DND-41 (cell line): ENCODE results near the gene TMEM164.

Source experiments
- EZH2 ChIP-seq: IDR thresholded peaks from 3 replicates; pipeline ENCODE4 v1.6.1; 2012; ENCODE audit warnings: borderline replicate concordance, low read depth, mild to moderate bottlenecking, moderate library complexity, low read length, inconsistent platforms; ENCODE audit not compliant: severe bottlenecking
- TF ChIP-seq, protein P1 (sequence below): IDR thresholded peaks from 2 replicates; pipeline ENCODE4 v1.5.1; 2012; ENCODE audit warnings: borderline replicate concordance, low read length, moderate library complexity, mild to moderate bottlenecking; ENCODE audit not compliant: poor library complexity, severe bottlenecking; ENCODE audit errors: extremely low read depth

DNA sequence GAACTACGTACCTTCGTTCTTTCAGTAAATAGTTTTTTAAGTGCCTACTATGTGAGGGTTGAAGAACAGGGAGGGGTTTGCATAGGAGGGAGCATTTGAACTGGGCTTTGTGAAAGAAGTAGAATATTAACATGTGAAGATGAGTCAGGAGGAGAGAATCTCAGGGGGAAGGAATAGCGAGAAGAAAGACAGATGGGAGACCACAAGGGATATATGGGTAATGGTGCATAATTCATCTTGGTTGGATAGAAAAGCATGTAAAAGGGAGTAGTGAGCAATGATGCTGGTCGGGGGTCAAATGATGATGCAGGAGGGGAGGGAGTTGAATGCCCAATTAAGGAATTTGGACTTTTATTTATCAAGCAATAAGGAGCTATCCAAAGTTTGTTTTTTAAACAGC lies 52.7 kb downstream of the TMEM164 start:
- TF ChIP-seq, protein P1, sequence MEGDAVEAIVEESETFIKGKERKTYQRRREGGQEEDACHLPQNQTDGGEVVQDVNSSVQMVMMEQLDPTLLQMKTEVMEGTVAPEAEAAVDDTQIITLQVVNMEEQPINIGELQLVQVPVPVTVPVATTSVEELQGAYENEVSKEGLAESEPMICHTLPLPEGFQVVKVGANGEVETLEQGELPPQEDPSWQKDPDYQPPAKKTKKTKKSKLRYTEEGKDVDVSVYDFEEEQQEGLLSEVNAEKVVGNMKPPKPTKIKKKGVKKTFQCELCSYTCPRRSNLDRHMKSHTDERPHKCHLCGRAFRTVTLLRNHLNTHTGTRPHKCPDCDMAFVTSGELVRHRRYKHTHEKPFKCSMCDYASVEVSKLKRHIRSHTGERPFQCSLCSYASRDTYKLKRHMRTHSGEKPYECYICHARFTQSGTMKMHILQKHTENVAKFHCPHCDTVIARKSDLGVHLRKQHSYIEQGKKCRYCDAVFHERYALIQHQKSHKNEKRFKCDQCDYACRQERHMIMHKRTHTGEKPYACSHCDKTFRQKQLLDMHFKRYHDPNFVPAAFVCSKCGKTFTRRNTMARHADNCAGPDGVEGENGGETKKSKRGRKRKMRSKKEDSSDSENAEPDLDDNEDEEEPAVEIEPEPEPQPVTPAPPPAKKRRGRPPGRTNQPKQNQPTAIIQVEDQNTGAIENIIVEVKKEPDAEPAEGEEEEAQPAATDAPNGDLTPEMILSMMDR: no peak
- TF ChIP-seq EZH2: no peak
